SK-N-SH treated with all-trans-retinoic acid at 6 μM for 48 hours (cell line): ENCODE measurements around the gene ABCF2.

Experiments used
- ATAC-seq: fragments of 200-7000 bp; cut with Tn5 transposase; 3 replicates; pipeline ENCODE4 v1.9.1; 2020; ENCODE audit warnings: mild to moderate bottlenecking, moderate library complexity
- ARNTL ChIP-seq: fragments of 450-650 bp; formaldehyde crosslinking; IDR thresholded peaks from 2 replicates; pipeline ENCODE4 v1.5.0; 2020; ENCODE audit warnings: low read depth, mild to moderate bottlenecking, moderate library complexity, borderline replicate concordance
- BACH2 ChIP-seq: fragments of 250-450 bp; sonication (Bioruptor Pico); IDR thresholded peaks from 2 replicates; pipeline ENCODE4 v1.9.0; 2021; ENCODE audit warnings: mild to moderate bottlenecking, borderline replicate concordance
- CSDC2 ChIP-seq: fragments of 250-450 bp; sonication (Bioruptor Pico); IDR thresholded peaks from 2 replicates; pipeline ENCODE4 v1.5.0; 2020; ENCODE audit warnings: mild to moderate bottlenecking, moderate library complexity
- ESRRG ChIP-seq: fragments of 250-450 bp; sonication (Bioruptor Pico); IDR thresholded peaks from 2 replicates; pipeline ENCODE4 v1.6.1; 2021; ENCODE audit warnings: mild to moderate bottlenecking
- GLIS3 ChIP-seq: fragments of 250-450 bp; sonication (Bioruptor Pico); IDR thresholded peaks from 2 replicates; pipeline ENCODE4 v1.5.0; 2020; ENCODE audit warnings: mild to moderate bottlenecking, moderate library complexity
- ISL1 ChIP-seq: fragments of 250-450 bp; sonication (Bioruptor Pico); IDR thresholded peaks from 2 replicates; pipeline ENCODE4 v2.1.2; 2022; ENCODE audit warnings: mild to moderate bottlenecking, moderate library complexity
- OSR1 ChIP-seq: fragments of 250-450 bp; sonication (Bioruptor Pico); IDR thresholded peaks from 2 replicates; pipeline ENCODE4 v1.8.0; 2022; ENCODE audit warnings: moderate library complexity, mild to moderate bottlenecking, inconsistent platforms
- PPARA ChIP-seq: fragments of 250-450 bp; sonication (Bioruptor Pico); IDR thresholded peaks from 2 replicates; pipeline ENCODE4 v1.5.0; 2020; ENCODE audit warnings: mild to moderate bottlenecking, borderline replicate concordance
- RARB ChIP-seq: fragments of 250-450 bp; sonication (Bioruptor Pico); IDR thresholded peaks from 2 replicates; pipeline ENCODE4 v1.8.0; 2021; ENCODE audit warnings: mild to moderate bottlenecking, moderate library complexity
- SNAI2 ChIP-seq: fragments of 250-450 bp; sonication (Bioruptor Pico); IDR thresholded peaks from 2 replicates; pipeline ENCODE4 v1.5.0; 2020; ENCODE audit warnings: mild to moderate bottlenecking, moderate library complexity
- TCF4 ChIP-seq: fragments of 250-450 bp; sonication (Bioruptor Pico); IDR thresholded peaks from 2 replicates; pipeline ENCODE4 v1.8.0; 2021; ENCODE audit warnings: mild to moderate bottlenecking, moderate library complexity, borderline replicate concordance
- TOX ChIP-seq: fragments of 250-450 bp; sonication (Bioruptor Pico); IDR thresholded peaks from 2 replicates; pipeline ENCODE4 v1.8.0; 2021; ENCODE audit warnings: mild to moderate bottlenecking, moderate library complexity, borderline replicate concordance
- ZC3H10 ChIP-seq: fragments of 250-450 bp; sonication (Bioruptor Pico); IDR thresholded peaks from 2 replicates; pipeline ENCODE4 v1.5.1; 2021; ENCODE audit warnings: mild to moderate bottlenecking, moderate library complexity
- ZFP3 ChIP-seq: fragments of 250-450 bp; sonication (Bioruptor Pico); IDR thresholded peaks from 2 replicates; pipeline ENCODE4 v1.5.0; 2020; ENCODE audit warnings: mild to moderate bottlenecking, moderate library complexity
- ZFP30 ChIP-seq: fragments of 450-650 bp; formaldehyde crosslinking; IDR thresholded peaks from 2 replicates; pipeline ENCODE4 v1.5.0; 2022; ENCODE audit warnings: mild to moderate bottlenecking, moderate library complexity
- ZNF565 ChIP-seq: fragments of 450-650 bp; formaldehyde crosslinking; conservative IDR thresholded peaks from 2 replicates; pipeline ENCODE4 v1.5.0; 2020; ENCODE audit warnings: low read depth, mild to moderate bottlenecking, moderate library complexity
- ZNF70 ChIP-seq: fragments of 450-650 bp; formaldehyde crosslinking; IDR thresholded peaks from 2 replicates; pipeline ENCODE4 v1.5.0; 2020; ENCODE audit warnings: mild to moderate bottlenecking, moderate library complexity
- ZNF8 ChIP-seq: fragments of 450-650 bp; formaldehyde crosslinking; IDR thresholded peaks from 2 replicates; pipeline ENCODE4 v1.5.0; 2020; ENCODE audit warnings: mild to moderate bottlenecking, moderate library complexity
- TF ChIP-seq, protein P1 (sequence below): fragments of 250-450 bp; sonication (Bioruptor Pico); IDR thresholded peaks from 2 replicates; pipeline ENCODE4 v1.8.0; 2020; ENCODE audit warnings: mild to moderate bottlenecking, moderate library complexity, borderline replicate concordance
- TF ChIP-seq, protein P2 (sequence below): fragments of 250-450 bp; sonication (Bioruptor Pico); IDR thresholded peaks from 2 replicates; pipeline ENCODE4 v1.5.1; 2020; ENCODE audit warnings: low read depth, mild to moderate bottlenecking, moderate library complexity
- TF ChIP-seq, protein P3 (sequence below): fragments of 250-450 bp; sonication (Bioruptor Pico); IDR thresholded peaks from 2 replicates; pipeline ENCODE4 v1.8.0; 2021; ENCODE audit warnings: low read depth, mild to moderate bottlenecking, moderate library complexity, borderline replicate concordance
- TF ChIP-seq, protein P4 (sequence below): fragments of 250-450 bp; sonication (Bioruptor Pico); IDR thresholded peaks from 2 replicates; pipeline ENCODE4 v1.5.0; 2020; ENCODE audit warnings: mild to moderate bottlenecking, moderate library complexity
- TF ChIP-seq, protein P5 (sequence below): fragments of 250-450 bp; sonication (Bioruptor Pico); IDR thresholded peaks from 2 replicates; pipeline ENCODE4 v1.5.1; 2021; ENCODE audit warnings: mild to moderate bottlenecking, moderate library complexity

The ABCF2 gene

DNA sequence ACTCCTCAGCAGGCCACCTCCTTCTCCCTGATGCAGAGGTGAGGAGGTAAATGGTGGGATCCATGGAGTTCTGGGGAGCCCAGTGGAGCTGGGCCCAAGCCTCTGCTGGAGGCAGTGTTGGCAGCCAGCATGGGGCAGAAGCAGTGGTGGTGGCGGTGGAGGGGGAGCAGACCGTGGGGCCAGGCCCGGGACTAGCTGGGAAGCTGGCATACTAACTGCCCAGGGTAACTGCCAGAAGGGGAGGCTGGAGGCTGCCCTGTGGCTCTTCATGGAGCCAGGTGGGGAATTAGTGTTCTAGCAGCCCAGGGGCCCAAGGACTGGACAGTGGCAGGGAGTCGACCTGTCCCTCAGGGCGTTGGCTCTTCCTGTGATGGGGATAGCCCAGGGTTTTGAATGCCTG, 37.6 kb upstream of the ABCF2 start (continued):
- TF ChIP-seq, protein P1, sequence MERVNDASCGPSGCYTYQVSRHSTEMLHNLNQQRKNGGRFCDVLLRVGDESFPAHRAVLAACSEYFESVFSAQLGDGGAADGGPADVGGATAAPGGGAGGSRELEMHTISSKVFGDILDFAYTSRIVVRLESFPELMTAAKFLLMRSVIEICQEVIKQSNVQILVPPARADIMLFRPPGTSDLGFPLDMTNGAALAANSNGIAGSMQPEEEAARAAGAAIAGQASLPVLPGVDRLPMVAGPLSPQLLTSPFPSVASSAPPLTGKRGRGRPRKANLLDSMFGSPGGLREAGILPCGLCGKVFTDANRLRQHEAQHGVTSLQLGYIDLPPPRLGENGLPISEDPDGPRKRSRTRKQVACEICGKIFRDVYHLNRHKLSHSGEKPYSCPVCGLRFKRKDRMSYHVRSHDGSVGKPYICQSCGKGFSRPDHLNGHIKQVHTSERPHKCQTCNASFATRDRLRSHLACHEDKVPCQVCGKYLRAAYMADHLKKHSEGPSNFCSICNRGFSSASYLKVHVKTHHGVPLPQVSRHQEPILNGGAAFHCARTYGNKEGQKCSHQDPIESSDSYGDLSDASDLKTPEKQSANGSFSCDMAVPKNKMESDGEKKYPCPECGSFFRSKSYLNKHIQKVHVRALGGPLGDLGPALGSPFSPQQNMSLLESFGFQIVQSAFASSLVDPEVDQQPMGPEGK (CRISPR knock-in tag) = no peak
- no peak for TF ChIP-seq OSR1
- no peak for TF ChIP-seq CSDC2 (CRISPR knock-in tag)
- TF ChIP-seq ZNF8 = no peak

DNA sequence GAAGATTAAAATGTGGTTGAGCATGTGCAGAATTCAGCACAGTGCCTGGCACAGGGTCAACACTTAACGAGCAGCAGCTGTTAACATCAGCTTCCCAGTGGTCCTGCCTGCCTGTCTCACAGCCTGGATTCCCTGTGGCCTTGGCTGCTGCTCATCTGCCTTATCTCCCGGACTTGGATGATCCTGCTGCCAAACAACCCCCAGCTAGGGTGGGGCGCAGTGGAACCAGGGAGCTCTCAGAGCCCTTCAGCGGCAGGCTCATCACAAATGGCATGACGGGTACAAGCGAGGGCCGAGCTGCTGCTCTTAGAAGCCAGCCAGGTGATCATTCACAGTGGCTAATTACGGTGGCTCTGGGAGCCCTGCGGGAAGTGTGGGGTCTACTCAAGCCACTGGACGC, 34.5 kb upstream of the ABCF2 start:
- peak; percentile 50 for ATAC-seq

DNA sequence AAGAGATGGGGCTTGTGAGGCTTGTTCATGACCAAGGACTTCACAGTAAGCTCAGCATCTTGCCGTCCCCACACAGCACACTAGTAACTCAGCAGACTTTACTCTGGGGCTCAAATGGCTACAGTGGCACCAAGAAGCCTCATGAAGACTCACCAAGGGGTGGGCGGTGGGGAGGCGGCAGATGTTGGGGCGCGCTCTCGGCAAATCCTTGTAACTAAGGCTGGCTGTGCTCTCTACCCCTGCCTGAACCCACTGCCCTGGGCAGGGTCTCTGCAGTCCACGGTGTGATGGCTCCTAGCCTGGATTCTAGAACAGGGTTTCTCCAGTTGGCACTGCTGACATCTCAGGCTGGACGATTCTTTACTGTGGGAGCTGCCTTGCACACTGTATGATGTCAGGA, 33.9 kb upstream of the ABCF2 start:
- ATAC-seq = peak; percentile 15; the same call in 1 of the 3 replicates
- TF ChIP-seq ZFP3 (no peak), TCF4 (CRISPR knock-in tag) (no peak), ZNF70 (CRISPR knock-in tag) (no peak), ZNF565 (CRISPR knock-in tag) (no peak), RARB (CRISPR knock-in tag) (no peak), SNAI2 (no peak), ZC3H10 (CRISPR knock-in tag) (no peak), PPARA (CRISPR knock-in tag) (no peak), ZFP30 (CRISPR knock-in tag) (no peak), ZNF8 (no peak), BACH2 (no peak), ARNTL (no peak), ESRRG (CRISPR knock-in tag) (no peak), ISL1 (no peak), TOX (CRISPR knock-in tag) (no peak)
- TF ChIP-seq, protein P2, sequence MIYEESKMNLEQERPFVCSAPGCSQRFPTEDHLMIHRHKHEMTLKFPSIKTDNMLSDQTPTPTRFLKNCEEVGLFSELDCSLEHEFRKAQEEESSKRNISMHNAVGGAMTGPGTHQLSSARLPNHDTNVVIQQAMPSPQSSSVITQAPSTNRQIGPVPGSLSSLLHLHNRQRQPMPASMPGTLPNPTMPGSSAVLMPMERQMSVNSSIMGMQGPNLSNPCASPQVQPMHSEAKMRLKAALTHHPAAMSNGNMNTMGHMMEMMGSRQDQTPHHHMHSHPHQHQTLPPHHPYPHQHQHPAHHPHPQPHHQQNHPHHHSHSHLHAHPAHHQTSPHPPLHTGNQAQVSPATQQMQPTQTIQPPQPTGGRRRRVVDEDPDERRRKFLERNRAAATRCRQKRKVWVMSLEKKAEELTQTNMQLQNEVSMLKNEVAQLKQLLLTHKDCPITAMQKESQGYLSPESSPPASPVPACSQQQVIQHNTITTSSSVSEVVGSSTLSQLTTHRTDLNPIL (CRISPR knock-in tag) = no peak
- TF ChIP-seq, protein P3, sequence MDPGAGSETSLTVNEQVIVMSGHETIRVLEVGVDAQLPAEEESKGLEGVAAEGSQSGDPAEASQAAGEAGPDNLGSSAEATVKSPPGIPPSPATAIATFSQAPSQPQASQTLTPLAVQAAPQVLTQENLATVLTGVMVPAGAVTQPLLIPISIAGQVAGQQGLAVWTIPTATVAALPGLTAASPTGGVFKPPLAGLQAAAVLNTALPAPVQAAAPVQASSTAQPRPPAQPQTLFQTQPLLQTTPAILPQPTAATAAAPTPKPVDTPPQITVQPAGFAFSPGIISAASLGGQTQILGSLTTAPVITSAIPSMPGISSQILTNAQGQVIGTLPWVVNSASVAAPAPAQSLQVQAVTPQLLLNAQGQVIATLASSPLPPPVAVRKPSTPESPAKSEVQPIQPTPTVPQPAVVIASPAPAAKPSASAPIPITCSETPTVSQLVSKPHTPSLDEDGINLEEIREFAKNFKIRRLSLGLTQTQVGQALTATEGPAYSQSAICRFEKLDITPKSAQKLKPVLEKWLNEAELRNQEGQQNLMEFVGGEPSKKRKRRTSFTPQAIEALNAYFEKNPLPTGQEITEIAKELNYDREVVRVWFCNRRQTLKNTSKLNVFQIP (CRISPR knock-in tag) = no peak
- TF ChIP-seq, protein P4, sequence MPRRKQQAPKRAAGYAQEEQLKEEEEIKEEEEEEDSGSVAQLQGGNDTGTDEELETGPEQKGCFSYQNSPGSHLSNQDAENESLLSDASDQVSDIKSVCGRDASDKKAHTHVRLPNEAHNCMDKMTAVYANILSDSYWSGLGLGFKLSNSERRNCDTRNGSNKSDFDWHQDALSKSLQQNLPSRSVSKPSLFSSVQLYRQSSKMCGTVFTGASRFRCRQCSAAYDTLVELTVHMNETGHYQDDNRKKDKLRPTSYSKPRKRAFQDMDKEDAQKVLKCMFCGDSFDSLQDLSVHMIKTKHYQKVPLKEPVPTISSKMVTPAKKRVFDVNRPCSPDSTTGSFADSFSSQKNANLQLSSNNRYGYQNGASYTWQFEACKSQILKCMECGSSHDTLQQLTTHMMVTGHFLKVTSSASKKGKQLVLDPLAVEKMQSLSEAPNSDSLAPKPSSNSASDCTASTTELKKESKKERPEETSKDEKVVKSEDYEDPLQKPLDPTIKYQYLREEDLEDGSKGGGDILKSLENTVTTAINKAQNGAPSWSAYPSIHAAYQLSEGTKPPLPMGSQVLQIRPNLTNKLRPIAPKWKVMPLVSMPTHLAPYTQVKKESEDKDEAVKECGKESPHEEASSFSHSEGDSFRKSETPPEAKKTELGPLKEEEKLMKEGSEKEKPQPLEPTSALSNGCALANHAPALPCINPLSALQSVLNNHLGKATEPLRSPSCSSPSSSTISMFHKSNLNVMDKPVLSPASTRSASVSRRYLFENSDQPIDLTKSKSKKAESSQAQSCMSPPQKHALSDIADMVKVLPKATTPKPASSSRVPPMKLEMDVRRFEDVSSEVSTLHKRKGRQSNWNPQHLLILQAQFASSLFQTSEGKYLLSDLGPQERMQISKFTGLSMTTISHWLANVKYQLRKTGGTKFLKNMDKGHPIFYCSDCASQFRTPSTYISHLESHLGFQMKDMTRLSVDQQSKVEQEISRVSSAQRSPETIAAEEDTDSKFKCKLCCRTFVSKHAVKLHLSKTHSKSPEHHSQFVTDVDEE (CRISPR knock-in tag) = no peak
- TF ChIP-seq, protein P1 (CRISPR knock-in tag) = no peak

More for the DNA sequence above, 34.5 kb upstream of the ABCF2 start:
- TF ChIP-seq, protein P4 (CRISPR knock-in tag) = peak; percentile 15; the same call in 1 of the 2 replicates
- TF ChIP-seq, protein P5, sequence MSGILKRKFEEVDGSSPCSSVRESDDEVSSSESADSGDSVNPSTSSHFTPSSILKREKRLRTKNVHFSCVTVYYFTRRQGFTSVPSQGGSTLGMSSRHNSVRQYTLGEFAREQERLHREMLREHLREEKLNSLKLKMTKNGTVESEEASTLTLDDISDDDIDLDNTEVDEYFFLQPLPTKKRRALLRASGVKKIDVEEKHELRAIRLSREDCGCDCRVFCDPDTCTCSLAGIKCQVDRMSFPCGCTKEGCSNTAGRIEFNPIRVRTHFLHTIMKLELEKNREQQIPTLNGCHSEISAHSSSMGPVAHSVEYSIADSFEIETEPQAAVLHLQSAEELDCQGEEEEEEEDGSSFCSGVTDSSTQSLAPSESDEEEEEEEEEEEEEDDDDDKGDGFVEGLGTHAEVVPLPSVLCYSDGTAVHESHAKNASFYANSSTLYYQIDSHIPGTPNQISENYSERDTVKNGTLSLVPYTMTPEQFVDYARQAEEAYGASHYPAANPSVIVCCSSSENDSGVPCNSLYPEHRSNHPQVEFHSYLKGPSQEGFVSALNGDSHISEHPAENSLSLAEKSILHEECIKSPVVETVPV (CRISPR knock-in tag) = no peak
- TF ChIP-seq TCF4 (CRISPR knock-in tag) (peak; percentile 53; the same call in 1 of the 2 replicates), GLIS3 (no peak)
